Measurements from ENCODE around the gene RBM47.

GRCh38 chr4:40627540-40627939 lies 2.1 kb downstream of the RBM47 start:
- TF ChIP-seq CTCF (conservative IDR thresholded peaks at IDR 0.05; ENCODE audit: low read depth in 2 of 2) (no peak), EZH2 (IDR thresholded peaks at IDR 0.05; ENCODE audit: low read depth, unreplicated experiment) (no peak), POLR2AphosphoS5 (IDR thresholded peaks at IDR 0.05; ENCODE audit: low read depth) (no peak), ZNF114 (CRISPR knock-in tag; IDR thresholded peaks at IDR 0.05) (no peak)
- TF ChIP-seq, protein P1, sequence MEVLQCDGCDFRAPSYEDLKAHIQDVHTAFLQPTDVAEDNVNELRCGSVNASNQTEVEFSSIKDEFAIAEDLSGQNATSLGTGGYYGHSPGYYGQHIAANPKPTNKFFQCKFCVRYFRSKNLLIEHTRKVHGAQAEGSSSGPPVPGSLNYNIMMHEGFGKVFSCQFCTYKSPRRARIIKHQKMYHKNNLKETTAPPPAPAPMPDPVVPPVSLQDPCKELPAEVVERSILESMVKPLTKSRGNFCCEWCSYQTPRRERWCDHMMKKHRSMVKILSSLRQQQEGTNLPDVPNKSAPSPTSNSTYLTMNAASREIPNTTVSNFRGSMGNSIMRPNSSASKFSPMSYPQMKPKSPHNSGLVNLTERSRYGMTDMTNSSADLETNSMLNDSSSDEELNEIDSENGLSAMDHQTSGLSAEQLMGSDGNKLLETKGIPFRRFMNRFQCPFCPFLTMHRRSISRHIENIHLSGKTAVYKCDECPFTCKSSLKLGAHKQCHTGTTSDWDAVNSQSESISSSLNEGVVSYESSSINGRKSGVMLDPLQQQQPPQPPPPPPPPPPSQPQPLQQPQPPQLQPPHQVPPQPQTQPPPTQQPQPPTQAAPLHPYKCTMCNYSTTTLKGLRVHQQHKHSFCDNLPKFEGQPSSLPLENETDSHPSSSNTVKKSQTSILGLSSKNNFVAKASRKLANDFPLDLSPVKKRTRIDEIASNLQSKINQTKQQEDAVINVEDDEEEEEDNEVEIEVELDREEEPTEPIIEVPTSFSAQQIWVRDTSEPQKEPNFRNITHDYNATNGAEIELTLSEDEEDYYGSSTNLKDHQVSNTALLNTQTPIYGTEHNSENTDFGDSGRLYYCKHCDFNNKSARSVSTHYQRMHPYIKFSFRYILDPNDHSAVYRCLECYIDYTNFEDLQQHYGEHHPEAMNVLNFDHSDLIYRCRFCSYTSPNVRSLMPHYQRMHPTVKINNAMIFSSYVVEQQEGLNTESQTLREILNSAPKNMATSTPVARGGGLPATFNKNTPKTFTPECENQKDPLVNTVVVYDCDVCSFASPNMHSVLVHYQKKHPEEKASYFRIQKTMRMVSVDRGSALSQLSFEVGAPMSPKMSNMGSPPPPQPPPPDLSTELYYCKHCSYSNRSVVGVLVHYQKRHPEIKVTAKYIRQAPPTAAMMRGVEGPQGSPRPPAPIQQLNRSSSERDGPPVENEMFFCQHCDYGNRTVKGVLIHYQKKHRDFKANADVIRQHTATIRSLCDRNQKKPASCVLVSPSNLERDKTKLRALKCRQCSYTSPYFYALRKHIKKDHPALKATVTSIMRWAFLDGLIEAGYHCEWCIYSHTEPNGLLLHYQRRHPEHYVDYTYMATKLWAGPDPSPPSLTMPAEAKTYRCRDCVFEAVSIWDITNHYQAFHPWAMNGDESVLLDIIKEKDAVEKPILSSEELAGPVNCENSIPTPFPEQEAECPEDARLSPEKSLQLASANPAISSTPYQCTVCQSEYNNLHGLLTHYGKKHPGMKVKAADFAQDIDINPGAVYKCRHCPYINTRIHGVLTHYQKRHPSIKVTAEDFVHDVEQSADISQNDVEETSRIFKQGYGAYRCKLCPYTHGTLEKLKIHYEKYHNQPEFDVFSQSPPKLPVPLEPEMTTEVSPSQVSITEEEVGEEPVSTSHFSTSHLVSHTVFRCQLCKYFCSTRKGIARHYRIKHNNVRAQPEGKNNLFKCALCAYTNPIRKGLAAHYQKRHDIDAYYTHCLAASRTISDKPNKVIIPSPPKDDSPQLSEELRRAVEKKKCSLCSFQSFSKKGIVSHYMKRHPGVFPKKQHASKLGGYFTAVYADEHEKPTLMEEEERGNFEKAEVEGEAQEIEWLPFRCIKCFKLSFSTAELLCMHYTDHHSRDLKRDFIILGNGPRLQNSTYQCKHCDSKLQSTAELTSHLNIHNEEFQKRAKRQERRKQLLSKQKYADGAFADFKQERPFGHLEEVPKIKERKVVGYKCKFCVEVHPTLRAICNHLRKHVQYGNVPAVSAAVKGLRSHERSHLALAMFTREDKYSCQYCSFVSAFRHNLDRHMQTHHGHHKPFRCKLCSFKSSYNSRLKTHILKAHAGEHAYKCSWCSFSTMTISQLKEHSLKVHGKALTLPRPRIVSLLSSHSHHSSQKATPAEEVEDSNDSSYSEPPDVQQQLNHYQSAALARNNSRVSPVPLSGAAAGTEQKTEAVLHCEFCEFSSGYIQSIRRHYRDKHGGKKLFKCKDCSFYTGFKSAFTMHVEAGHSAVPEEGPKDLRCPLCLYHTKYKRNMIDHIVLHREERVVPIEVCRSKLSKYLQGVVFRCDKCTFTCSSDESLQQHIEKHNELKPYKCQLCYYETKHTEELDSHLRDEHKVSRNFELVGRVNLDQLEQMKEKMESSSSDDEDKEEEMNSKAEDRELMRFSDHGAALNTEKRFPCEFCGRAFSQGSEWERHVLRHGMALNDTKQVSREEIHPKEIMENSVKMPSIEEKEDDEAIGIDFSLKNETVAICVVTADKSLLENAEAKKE (CRISPR knock-in tag; IDR thresholded peaks at IDR 0.05) = no peak

All from GM23338 (cell line).